ENCODE data around the gene FSIP2.

GRCh38 chr2:185857691-185858090 lies 119.1 kb downstream of the FSIP2 start:
- TF ChIP-seq CTCF (IDR thresholded peaks at IDR 0.05) (no peak), NR1H2 (CRISPR knock-in tag; IDR thresholded peaks at IDR 0.05) (no peak), JUN (CRISPR knock-in tag; IDR thresholded peaks at IDR 0.05) (no peak), ELF4 (CRISPR knock-in tag; IDR thresholded peaks at IDR 0.05; ENCODE audit: low read depth) (no peak), MAX (CRISPR knock-in tag; IDR thresholded peaks at IDR 0.05) (no peak), CREM (CRISPR knock-in tag; IDR thresholded peaks at IDR 0.05) (no peak), ZSCAN18 (CRISPR knock-in tag; IDR thresholded peaks at IDR 0.05) (no peak), GABPB1 (CRISPR knock-in tag; IDR thresholded peaks at IDR 0.05) (no peak), NR2C2 (CRISPR knock-in tag; IDR thresholded peaks at IDR 0.05) (no peak), NFYB (CRISPR knock-in tag; conservative IDR thresholded peaks at IDR 0.05; ENCODE audit: low read depth) (no peak), ZNF138 (CRISPR knock-in tag; conservative IDR thresholded peaks at IDR 0.05) (no peak), RORB (CRISPR knock-in tag; IDR thresholded peaks at IDR 0.05) (no peak), USF2 (CRISPR knock-in tag; IDR thresholded peaks at IDR 0.05) (no peak)
